Subcutaneous abdominal adipose tissue (tissue), 5 donors: ENCODE data around the gene TRRAP.

Source experiments
- H3K27ac ChIP-seq: one replicate; pipeline ENCODE4 v1.7.0; 2013; ENCODE audit warnings: low read depth, mild to moderate bottlenecking, inconsistent platforms, low read length, moderate library complexity
- H3K27me3 ChIP-seq, 5 donors: one replicate each; pipeline ENCODE4 v1.7.0; 2013; ENCODE audit warnings: low read length in 5 of 5, inconsistent platforms in 1 of 5; ENCODE audit not compliant: control insufficient read depth in 5 of 5, insufficient read depth in 4 of 5
- H3K36me3 ChIP-seq, 5 donors: one replicate each; pipeline ENCODE4 v1.7.0; 2013; ENCODE audit warnings: low read length in 5 of 5; ENCODE audit not compliant: control insufficient read depth in 5 of 5, insufficient read depth in 5 of 5
- H3K4me1 ChIP-seq, 5 donors: one replicate each; pipeline ENCODE4 v1.7.0; 2013; ENCODE audit warnings: low read length in 5 of 5, mild to moderate bottlenecking in 3 of 5, moderate library complexity in 1 of 5; ENCODE audit not compliant: control insufficient read depth in 5 of 5, insufficient read depth in 5 of 5
- H3K4me3 ChIP-seq, 5 donors: one replicate each; pipeline ENCODE4 v1.7.0; 2013; ENCODE audit warnings: low read length in 5 of 5, low read depth in 1 of 5
- H3K9ac ChIP-seq, 5 donors: one replicate each; pipeline ENCODE4 v1.7.0; 2013; ENCODE audit warnings: low read length in 5 of 5, mild to moderate bottlenecking in 4 of 5, moderate library complexity in 3 of 5
- H3K9me3 ChIP-seq, 5 donors: one replicate each; pipeline ENCODE4 v1.7.0; 2013; ENCODE audit warnings: low read length in 5 of 5; ENCODE audit not compliant: control insufficient read depth in 5 of 5
- donor health status: healthy.
- donor health status: healthy.
- donor health status: healthy.
- donor health status: healthy.
- donor health status: healthy.

TRRAP gene

GRCh38 chr7:99014113-99014985 lies 136.0 kb downstream of the TRRAP start:
- Histone ChIP-seq H3K9ac (no peak overlapping the region), H3K4me3 (no peak overlapping the region), H3K36me3 (peaks cover 8 to 63% (median 56%) of the 10 kb centered on the region in 5 donors), H3K27me3 (no peaks in the 10 kb centered on the region), H3K4me1 (peaks cover 2 to 12% (median 3%) of the 10 kb centered on the region in 5 donors), H3K9me3 (peaks cover 0 to 2% (median 0%) of the 10 kb centered on the region in 5 donors), H3K27ac (no peak overlapping the region)

- no peaks in the 10 kb centered on the region for H3K4me1 ChIP-seq
- no peaks in the 10 kb centered on the region for H3K27me3 ChIP-seq
- H3K9ac ChIP-seq = no peak overlapping the region
- H3K9me3 ChIP-seq = peaks cover 0 to 2% (median 0%) of the 10 kb centered on the region in 5 donors
- peaks cover 8 to 59% (median 54%) of the 10 kb centered on the region in 5 donors for H3K36me3 ChIP-seq
- no peak overlapping the region for H3K27ac ChIP-seq
- H3K4me3 ChIP-seq = no peak overlapping the region
Measured at GRCh38 chr7:99016196-99016595, 137.9 kb downstream of the TRRAP start.

DNA sequence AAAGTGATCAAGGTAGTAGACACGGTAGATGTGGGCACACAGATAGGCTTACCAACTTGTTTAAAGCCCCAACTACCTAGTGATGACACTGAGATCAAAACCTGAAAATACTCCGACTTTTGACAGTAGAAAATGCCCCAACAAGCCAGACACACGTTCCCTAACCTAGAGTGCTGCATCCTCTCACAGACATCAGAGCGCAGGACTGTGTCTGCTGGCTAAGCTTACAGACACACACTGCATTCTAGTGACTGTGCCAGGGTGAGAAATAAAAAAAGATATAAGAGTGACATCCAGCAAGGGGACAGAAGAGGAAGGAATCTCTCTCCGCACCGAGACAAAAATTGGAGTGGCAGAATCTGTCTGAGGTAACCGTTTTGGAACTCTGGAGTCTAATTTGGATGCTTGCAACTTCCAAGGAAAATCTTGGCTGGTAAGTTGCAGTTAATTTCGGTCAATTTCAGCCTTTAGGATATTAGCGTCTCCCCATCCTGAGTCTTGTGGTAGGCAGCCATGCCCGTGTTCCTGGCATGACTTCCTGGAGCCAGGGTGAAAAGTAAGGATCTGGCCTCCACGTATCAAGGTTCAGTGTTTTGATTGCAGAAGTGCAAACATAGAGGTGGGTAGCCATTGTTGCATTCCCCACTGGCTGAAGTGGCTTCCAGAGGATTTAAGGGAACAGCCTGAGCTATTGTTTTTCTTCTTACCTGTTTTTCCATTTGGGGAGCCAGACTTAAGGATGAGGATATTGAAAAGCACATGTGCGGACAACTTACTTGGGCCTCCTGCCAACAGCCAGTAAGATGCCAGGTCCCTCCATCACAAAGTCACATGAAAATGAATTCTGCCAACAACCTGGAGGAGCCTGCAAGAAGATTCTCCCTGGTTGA lies 141.4 kb downstream of the TRRAP start:
- H3K27ac ChIP-seq = no peak overlapping the region
- H3K4me3 ChIP-seq = no peak overlapping the region
- no peak overlapping the region for H3K9ac ChIP-seq
- peaks cover 4 to 23% (median 19%) of the 10 kb centered on the region in 5 donors for H3K36me3 ChIP-seq
- H3K27me3 ChIP-seq = no peaks in the 10 kb centered on the region
- peaks cover 3 to 21% (median 16%) of the 10 kb centered on the region in 5 donors for H3K4me1 ChIP-seq
- peaks cover 0 to 2% (median 0%) of the 10 kb centered on the region in 5 donors for H3K9me3 ChIP-seq

GRCh38 chr7:99020413-99020715 lies 142.0 kb downstream of the TRRAP start:
- no peak overlapping the region for H3K9ac ChIP-seq
- H3K36me3 ChIP-seq = peaks cover 4 to 17% (median 15%) of the 10 kb centered on the region in 5 donors
- no peak overlapping the region for H3K4me3 ChIP-seq
- H3K4me1 ChIP-seq = peaks cover 3 to 21% (median 16%) of the 10 kb centered on the region in 5 donors
- peaks cover 0 to 2% (median 0%) of the 10 kb centered on the region in 5 donors for H3K9me3 ChIP-seq
- no peak overlapping the region for H3K27ac ChIP-seq
- H3K27me3 ChIP-seq = no peaks in the 10 kb centered on the region

GRCh38 chr7:99021941-99022560 lies 143.7 kb downstream of the TRRAP start:
- no peak overlapping the region for H3K4me3 ChIP-seq
- peaks cover 3 to 21% (median 16%) of the 10 kb centered on the region in 5 donors for H3K4me1 ChIP-seq
- no peaks in the 10 kb centered on the region for H3K9me3 ChIP-seq
- peaks cover 0 to 13% (median 10%) of the 10 kb centered on the region in 5 donors for H3K36me3 ChIP-seq
- no peak overlapping the region for H3K9ac ChIP-seq
- H3K27ac ChIP-seq = no peak overlapping the region
- H3K27me3 ChIP-seq = no peaks in the 10 kb centered on the region

- Histone ChIP-seq H3K4me1 (peaks cover 3 to 23% (median 19%) of the 10 kb centered on the region in 5 donors), H3K4me3 (no peak overlapping the region), H3K9me3 (no peaks in the 10 kb centered on the region), H3K9ac (no peak overlapping the region), H3K36me3 (peaks cover 0 to 28% (median 24%) of the 10 kb centered on the region in 5 donors), H3K27me3 (no peaks in the 10 kb centered on the region), H3K27ac (peak overlapping the region; percentile 19)
Measured at GRCh38 chr7:99024066-99024465, 145.7 kb downstream of the TRRAP start.

DNA sequence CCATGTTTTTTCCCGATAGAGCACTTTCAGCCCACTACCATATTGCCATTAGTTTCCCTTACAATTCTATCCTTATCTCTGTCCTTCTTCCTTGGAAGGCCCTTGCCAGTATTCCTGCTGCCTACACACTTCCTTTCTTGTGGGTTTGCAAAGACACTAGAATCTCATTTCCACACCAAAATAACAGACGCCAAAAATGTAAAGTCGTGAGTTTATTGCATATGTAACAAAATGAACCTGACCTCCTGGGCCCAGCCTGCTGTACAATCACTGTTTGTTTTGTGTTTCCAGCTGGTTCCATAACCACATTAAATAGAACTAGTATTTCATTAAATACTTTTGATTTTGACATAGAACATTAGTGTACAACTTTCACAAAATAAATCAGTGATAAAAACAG lies 148.9 kb downstream of the TRRAP start:
- Histone ChIP-seq H3K27ac (no peak overlapping the region), H3K36me3 (peaks cover 4 to 44% (median 37%) of the 10 kb centered on the region in 5 donors), H3K9ac (no peak overlapping the region), H3K4me1 (peaks cover 4 to 46% (median 35%) of the 10 kb centered on the region in 5 donors), H3K27me3 (no peaks in the 10 kb centered on the region), H3K4me3 (no peak overlapping the region), H3K9me3 (no peaks in the 10 kb centered on the region)

- H3K36me3 ChIP-seq = peaks cover 4 to 50% (median 43%) of the 10 kb centered on the region in 5 donors
Measured at GRCh38 chr7:99027841-99028240, 149.5 kb downstream of the TRRAP start.

GRCh38 chr7:99028261-99028973 lies 150.1 kb downstream of the TRRAP start:
- no peak overlapping the region for H3K4me3 ChIP-seq
- no peaks in the 10 kb centered on the region for H3K27me3 ChIP-seq
- H3K4me1 ChIP-seq = peaks cover 4 to 43% (median 33%) of the 10 kb centered on the region in 5 donors
- peaks cover 4 to 55% (median 48%) of the 10 kb centered on the region in 5 donors for H3K36me3 ChIP-seq
- no peak overlapping the region for H3K9ac ChIP-seq
- H3K9me3 ChIP-seq = no peaks in the 10 kb centered on the region
- H3K27ac ChIP-seq = peak overlapping the region; percentile 85

More at GRCh38 chr7:99027841-99028240, 149.5 kb downstream of the TRRAP start:
- Histone ChIP-seq H3K4me1 (peaks cover 4 to 43% (median 33%) of the 10 kb centered on the region in 5 donors), H3K9me3 (no peaks in the 10 kb centered on the region), H3K27me3 (no peaks in the 10 kb centered on the region), H3K27ac (no peak overlapping the region), H3K4me3 (no peak overlapping the region), H3K9ac (no peak overlapping the region)
